SK-N-MC (cell line): ENCODE results near the gene NEK1.

ENCODE experiments used
- EZH2 ChIP-seq: fragments of 200-600 bp; sonication (generic); IDR thresholded peaks from one replicate; pipeline ENCODE4 v1.6.1; 2017; ENCODE audit warnings: antibody characterized with exemption
- POLR2AphosphoS5 ChIP-seq: IDR thresholded peaks from 2 replicates; pipeline ENCODE4 v1.6.1; 2012; ENCODE audit warnings: mild to moderate bottlenecking, low read depth, low read length, borderline replicate concordance

DNA sequence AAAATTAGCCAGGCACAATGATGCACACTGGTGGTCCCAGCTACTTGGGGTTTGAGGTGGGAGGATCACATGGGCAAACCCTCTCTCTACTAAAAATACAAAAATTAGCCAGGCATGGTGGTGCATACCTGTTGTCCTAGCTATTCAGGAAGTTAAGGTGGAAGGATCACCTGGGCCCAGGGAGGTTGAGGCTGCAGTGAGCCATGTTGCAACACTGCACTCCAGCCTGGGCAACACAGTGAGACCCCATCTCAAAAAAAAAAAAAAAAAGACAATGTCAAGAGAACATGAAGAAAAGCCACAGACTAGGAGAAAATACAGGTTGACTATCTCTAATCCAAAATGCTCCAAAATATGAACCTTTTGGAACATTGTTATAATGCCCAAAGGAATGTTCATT lies 153.8 kb downstream of the NEK1 start:
- no peak for TF ChIP-seq EZH2
- no peak for TF ChIP-seq POLR2AphosphoS5
